ENCODE data around the gene IFNL4.

Gene IFNL4

DNA sequence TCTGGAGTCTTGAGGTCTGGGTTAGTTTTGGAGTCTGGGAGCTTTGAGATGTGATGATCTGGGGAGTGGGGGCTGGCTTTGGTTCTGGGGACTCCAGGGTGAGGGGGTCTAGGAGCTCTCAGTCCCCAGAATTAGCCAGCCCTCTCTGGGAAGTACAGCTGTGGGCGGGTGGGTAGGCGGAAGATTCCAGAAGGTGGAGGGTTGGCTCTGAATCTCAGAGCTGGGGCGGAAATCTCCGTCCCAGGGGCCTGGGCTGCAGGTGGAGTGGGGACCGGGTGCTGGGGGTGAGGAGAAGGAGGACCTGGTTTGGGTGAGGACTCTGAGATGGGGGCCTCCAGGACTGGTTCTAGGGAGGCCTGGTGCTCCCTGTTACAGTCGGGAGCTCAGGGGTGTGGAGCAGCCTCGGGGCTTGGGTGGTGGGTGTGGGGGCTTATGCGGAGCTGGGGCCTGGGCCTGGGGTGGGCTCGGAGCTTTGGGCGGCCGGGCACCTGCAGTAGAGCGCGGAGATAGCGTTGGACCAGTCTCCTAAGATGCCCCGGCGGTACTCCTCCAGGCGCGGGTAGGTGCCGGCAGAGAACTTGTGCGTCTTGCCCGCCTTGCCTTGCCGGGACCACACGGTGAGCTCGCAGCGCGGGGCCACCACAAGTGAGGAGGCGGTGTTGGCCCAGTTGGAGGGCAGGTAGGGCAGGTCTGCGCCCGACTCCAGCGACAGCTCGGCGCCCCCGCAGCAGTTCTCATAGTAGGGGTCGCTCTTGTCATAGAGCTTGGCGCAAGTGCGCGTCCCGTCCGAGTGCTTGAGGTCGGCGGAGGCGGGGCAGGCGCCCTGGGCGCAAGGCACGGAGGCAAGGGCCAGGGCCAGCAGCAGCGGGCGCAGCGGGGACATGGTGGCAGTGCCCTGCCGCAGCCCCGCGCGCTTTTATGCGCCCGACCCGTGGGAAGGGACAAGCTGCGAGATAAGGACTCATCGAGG lies 45.0 kb downstream of the IFNL4 start, which contains the start of gene SYCN:
Gene SYCN, minus strand, starts transcription at position 892 of the 970 bp plus-strand sequence. Its CDS starts 9 bp downstream, at position 883.
- DNase-seq (ENCODE audit: low spot score) (no peak), ATAC-seq (ENCODE audit: low read depth) (no peak)
- Histone ChIP-seq H3K9me3 (ENCODE audit: severe bottlenecking) (no peaks in the 10 kb centered on the region), H3K36me3 (ENCODE audit: low read depth) (no peaks in the 10 kb centered on the region), H3K4me3 (ENCODE audit: severe bottlenecking) (no peak within 1 kb of the TSS), H3K27ac (ENCODE audit: poor library complexity, severe bottlenecking) (no peak within 1 kb of the TSS), H3K4me1 (ENCODE audit: insufficient read depth, poor library complexity, severe bottlenecking) (no peaks in the 10 kb centered on the region), H3K27me3 (ENCODE audit: insufficient read depth, poor library complexity, severe bottlenecking) (peaks cover 31% of the 10 kb centered on the region)
- TF ChIP-seq, protein P1, sequence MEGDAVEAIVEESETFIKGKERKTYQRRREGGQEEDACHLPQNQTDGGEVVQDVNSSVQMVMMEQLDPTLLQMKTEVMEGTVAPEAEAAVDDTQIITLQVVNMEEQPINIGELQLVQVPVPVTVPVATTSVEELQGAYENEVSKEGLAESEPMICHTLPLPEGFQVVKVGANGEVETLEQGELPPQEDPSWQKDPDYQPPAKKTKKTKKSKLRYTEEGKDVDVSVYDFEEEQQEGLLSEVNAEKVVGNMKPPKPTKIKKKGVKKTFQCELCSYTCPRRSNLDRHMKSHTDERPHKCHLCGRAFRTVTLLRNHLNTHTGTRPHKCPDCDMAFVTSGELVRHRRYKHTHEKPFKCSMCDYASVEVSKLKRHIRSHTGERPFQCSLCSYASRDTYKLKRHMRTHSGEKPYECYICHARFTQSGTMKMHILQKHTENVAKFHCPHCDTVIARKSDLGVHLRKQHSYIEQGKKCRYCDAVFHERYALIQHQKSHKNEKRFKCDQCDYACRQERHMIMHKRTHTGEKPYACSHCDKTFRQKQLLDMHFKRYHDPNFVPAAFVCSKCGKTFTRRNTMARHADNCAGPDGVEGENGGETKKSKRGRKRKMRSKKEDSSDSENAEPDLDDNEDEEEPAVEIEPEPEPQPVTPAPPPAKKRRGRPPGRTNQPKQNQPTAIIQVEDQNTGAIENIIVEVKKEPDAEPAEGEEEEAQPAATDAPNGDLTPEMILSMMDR (IDR thresholded peaks at IDR 0.05; ENCODE audit: poor library complexity, severe bottlenecking), result no peak

DNA sequence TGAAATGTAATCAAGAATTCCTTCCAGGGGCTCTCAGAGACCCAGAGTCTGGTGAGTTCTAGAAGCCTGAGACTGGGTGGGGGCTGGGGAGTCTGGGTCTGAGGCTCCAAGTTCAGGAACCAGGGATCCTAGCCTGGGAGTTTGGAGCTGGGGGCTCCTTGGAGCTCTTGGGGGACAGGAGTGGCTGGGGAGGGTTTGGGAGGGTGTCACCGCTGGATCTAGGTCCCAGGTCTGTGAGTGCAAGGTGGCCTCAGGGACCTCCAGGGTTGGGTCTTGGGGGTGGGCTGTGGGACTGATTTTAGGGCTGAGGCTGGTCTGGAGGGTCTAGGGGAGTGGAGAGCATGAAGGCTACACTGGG lies 45.7 kb downstream of the IFNL4 start:
- Histone ChIP-seq H3K4me1 (ENCODE audit: insufficient read depth, poor library complexity, severe bottlenecking) (no peaks in the 10 kb centered on the region), H3K9me3 (ENCODE audit: severe bottlenecking) (no peaks in the 10 kb centered on the region), H3K4me3 (ENCODE audit: severe bottlenecking) (no peak overlapping the region), H3K27me3 (ENCODE audit: insufficient read depth, poor library complexity, severe bottlenecking) (peaks cover 31% of the 10 kb centered on the region), H3K27ac (ENCODE audit: poor library complexity, severe bottlenecking) (no peak overlapping the region), H3K36me3 (ENCODE audit: low read depth) (no peaks in the 10 kb centered on the region)
- no peak for DNase-seq (ENCODE audit: low spot score)
- TF ChIP-seq, protein P1 (IDR thresholded peaks at IDR 0.05; ENCODE audit: poor library complexity, severe bottlenecking), result no peak
- no peak for ATAC-seq (ENCODE audit: low read depth)

DNA sequence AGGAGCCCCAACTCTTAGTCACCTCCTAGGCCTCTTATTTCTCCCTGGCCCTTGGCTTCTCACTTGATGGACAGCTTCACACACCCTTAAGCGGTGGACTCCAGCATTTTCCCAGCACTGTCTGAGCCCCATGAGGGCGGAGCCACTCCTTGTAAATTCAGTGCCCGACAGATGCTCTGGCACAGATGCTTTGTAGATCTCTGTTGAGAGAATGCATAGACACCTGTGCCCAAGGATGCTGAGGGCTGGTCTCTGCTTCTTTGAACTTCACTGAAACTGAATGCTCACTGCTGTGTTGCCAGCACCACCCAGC lies 47.9 kb downstream of the IFNL4 start:
- no peaks in the 10 kb centered on the region for H3K36me3 ChIP-seq (ENCODE audit: low read depth)
- ATAC-seq (ENCODE audit: low read depth), result no peak
- no peak overlapping the region for H3K27ac ChIP-seq (ENCODE audit: poor library complexity, severe bottlenecking)
- peaks cover 5% of the 10 kb centered on the region for H3K4me1 ChIP-seq (ENCODE audit: insufficient read depth, poor library complexity, severe bottlenecking)
- peaks cover 31% of the 10 kb centered on the region for H3K27me3 ChIP-seq (ENCODE audit: insufficient read depth, poor library complexity, severe bottlenecking)
- no peaks in the 10 kb centered on the region for H3K9me3 ChIP-seq (ENCODE audit: severe bottlenecking)
- H3K4me3 ChIP-seq (ENCODE audit: severe bottlenecking), result no peak overlapping the region
- TF ChIP-seq, protein P1 (IDR thresholded peaks at IDR 0.05; ENCODE audit: poor library complexity, severe bottlenecking), result no peak
- DNase-seq (ENCODE audit: low spot score), result no peak

DNA sequence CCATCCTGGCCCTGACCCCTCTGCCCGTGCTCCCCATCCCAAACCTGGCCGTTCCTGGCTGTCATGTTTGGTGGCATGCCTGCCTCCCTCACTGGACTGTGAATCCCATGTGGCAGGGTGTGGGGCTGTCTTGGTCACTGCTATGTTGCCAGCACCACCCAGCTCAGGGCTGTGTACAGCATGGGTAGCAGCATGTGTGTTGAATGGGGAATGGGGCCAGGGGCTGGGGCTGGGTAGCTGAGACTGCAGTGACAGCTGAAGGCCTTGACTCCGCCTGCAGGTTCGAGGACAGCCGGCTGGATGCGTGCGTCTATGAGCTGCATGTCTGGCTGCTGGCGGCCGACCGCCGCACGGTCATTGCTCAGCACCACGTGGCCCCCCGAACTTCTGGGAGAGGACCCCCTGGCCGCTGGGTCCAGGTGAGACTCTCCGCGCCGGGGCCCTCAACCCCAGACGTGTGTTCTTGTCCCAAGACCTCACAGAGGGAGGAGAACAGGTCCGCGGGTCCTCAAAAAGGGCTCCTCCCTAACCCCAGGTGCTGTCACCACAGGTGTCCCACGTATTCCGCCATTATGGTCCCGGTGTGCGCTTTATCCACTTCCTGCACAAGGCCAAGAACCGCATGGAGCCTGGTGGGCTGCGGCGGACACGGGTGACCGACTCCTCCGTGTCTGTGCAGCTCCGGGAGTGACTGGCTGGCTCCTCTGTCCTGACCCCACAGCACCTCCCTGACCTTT lies 48.4 kb downstream of the IFNL4 start:
- DNase-seq (ENCODE audit: low spot score), result no peak
- Histone ChIP-seq H3K4me3 (ENCODE audit: severe bottlenecking) (no peak overlapping the region), H3K36me3 (ENCODE audit: low read depth) (no peaks in the 10 kb centered on the region), H3K27ac (ENCODE audit: poor library complexity, severe bottlenecking) (no peak overlapping the region), H3K4me1 (ENCODE audit: insufficient read depth, poor library complexity, severe bottlenecking) (peaks cover 5% of the 10 kb centered on the region), H3K27me3 (ENCODE audit: insufficient read depth, poor library complexity, severe bottlenecking) (peaks cover 31% of the 10 kb centered on the region), H3K9me3 (ENCODE audit: severe bottlenecking) (no peaks in the 10 kb centered on the region)
- ATAC-seq (ENCODE audit: low read depth), result no peak
- TF ChIP-seq, protein P1 (IDR thresholded peaks at IDR 0.05; ENCODE audit: poor library complexity, severe bottlenecking), result no peak

All from RWPE2 (cell line).